Neuronal stem cell (in vitro differentiated cells): ENCODE measurements around the gene GRAP.
"Not testable (repeated sequence)": the region's sequence is repeated elsewhere in the genome, so short reads cannot be mapped to it uniquely, and the experiment has no call there.

Experiments used
- DNase-seq: peaks from one replicate; pipeline ENCODE4 v3.0.0-alpha.2; 2013; ENCODE audit warnings: low spot score
- H2AFZ ChIP-seq: one replicate; pipeline ENCODE4 v1.6.1; 2013; ENCODE audit warnings: mild to moderate bottlenecking, low read length, inconsistent platforms
- H2AK5ac ChIP-seq: 2 replicates; pipeline ENCODE4 v1.6.1; 2013; ENCODE audit warnings: low read depth, mild to moderate bottlenecking, inconsistent platforms, low read length, moderate library complexity, mixed read lengths
- H2BK120ac ChIP-seq: 2 replicates; pipeline ENCODE4 v1.6.1; 2013; ENCODE audit warnings: low read depth, mild to moderate bottlenecking, inconsistent platforms, low read length, moderate library complexity, mixed read lengths
- H2BK12ac ChIP-seq: one replicate; pipeline ENCODE4 v1.6.1; 2013; ENCODE audit warnings: low read length, inconsistent platforms
- H2BK15ac ChIP-seq: 2 replicates; pipeline ENCODE4 v1.6.1; 2013; ENCODE audit warnings: mild to moderate bottlenecking, low read length, inconsistent platforms, mixed read lengths
- H2BK5ac ChIP-seq: one replicate; pipeline ENCODE4 v1.6.1; 2013; ENCODE audit warnings: inconsistent platforms, mild to moderate bottlenecking, low read length, moderate library complexity
- H3K14ac ChIP-seq: one replicate; pipeline ENCODE4 v1.6.1; 2013; ENCODE audit warnings: low read length, inconsistent platforms
- H3K18ac ChIP-seq: 2 replicates; pipeline ENCODE4 v1.6.1; 2013; ENCODE audit warnings: low read length, inconsistent platforms
- H3K23ac ChIP-seq: 2 replicates; pipeline ENCODE4 v1.6.1; 2013; ENCODE audit warnings: low read depth, mild to moderate bottlenecking, mixed read lengths, low read length, inconsistent platforms; ENCODE audit not compliant: poor library complexity
- H3K27ac ChIP-seq: replicated peaks from 3 replicates; pipeline ENCODE4 v1.5.1; 2013; ENCODE audit warnings: low read length, inconsistent platforms
- H3K27me3 ChIP-seq, 3 experiments: 2 replicates each; pipeline ENCODE4 v1.6.1; 2013; ENCODE audit warnings: low read length in 3 of 3, mild to moderate bottlenecking in 2 of 3, inconsistent platforms in 1 of 3, low read depth in 1 of 3, mixed read lengths in 1 of 3, moderate library complexity in 1 of 3; ENCODE audit not compliant: control insufficient read depth in 3 of 3, insufficient read depth in 3 of 3
- H3K36me3 ChIP-seq, 2 donors: replicated peaks in 1 of 2; 2 replicates each; pipeline ENCODE4 v1.6.1; 2013; ENCODE audit warnings: low read length in 2 of 2; ENCODE audit not compliant: control insufficient read depth in 2 of 2, insufficient read depth in 2 of 2
- H3K4ac ChIP-seq: 2 replicates; pipeline ENCODE4 v1.6.1; 2013; ENCODE audit warnings: inconsistent platforms, mild to moderate bottlenecking, low read length, moderate library complexity
- H3K4me1 ChIP-seq, 2 donors: 1 replicate in 1 of 2; 2 replicates in 1 of 2; pipeline ENCODE4 v1.6.1; 2013; ENCODE audit warnings: low read length in 2 of 2, low read depth in 1 of 2; ENCODE audit not compliant: control insufficient read depth in 2 of 2, insufficient read depth in 1 of 2
- H3K4me2 ChIP-seq: one replicate; pipeline ENCODE4 v1.6.1; 2013; ENCODE audit warnings: mild to moderate bottlenecking, low read length, inconsistent platforms; ENCODE audit not compliant: insufficient read depth, poor library complexity, severe bottlenecking
- H3K4me3 ChIP-seq, 2 donors: 2 replicates each; pipeline ENCODE4 v1.5.1; 2013; ENCODE audit warnings: low read length in 2 of 2, mild to moderate bottlenecking in 2 of 2, inconsistent platforms in 1 of 2, moderate library complexity in 1 of 2
- H3K79me1 ChIP-seq: one replicate; pipeline ENCODE4 v1.6.1; 2013; ENCODE audit warnings: low read depth, mild to moderate bottlenecking, inconsistent platforms, low read length, moderate library complexity
- H3K9ac ChIP-seq: one replicate; pipeline ENCODE4 v1.6.1; 2013; ENCODE audit warnings: mild to moderate bottlenecking, low read depth, low read length, inconsistent platforms; ENCODE audit not compliant: poor library complexity
- H3K9me3 ChIP-seq, 2 donors: replicated peaks in 1 of 2; 2 replicates each; pipeline versions ENCODE3 to v1.6.1; 2013; ENCODE audit warnings: low read length in 2 of 2, mild to moderate bottlenecking in 2 of 2, inconsistent platforms in 1 of 2, low read depth in 1 of 2, mixed read lengths in 1 of 2, moderate library complexity in 1 of 2; ENCODE audit not compliant: control insufficient read depth in 2 of 2, insufficient read depth in 1 of 2
- H4K8ac ChIP-seq: one replicate; pipeline ENCODE4 v1.6.1; 2013; ENCODE audit warnings: low read depth, mild to moderate bottlenecking, inconsistent platforms, low read length, moderate library complexity
- H4K91ac ChIP-seq: one replicate; pipeline ENCODE4 v1.6.1; 2013; ENCODE audit warnings: low read length, low read depth, mild to moderate bottlenecking, inconsistent platforms; ENCODE audit not compliant: poor library complexity
- WGBS, 2 donors: extraction: QIAGEN DNeasy Blood & Tissue Kit; methylation state at CpG; one replicate each; pipeline ENCODE4 v1.1.7; 2013; ENCODE audit warnings: missing lambda C conversion rate in 2 of 2, mixed read lengths in 1 of 2; ENCODE audit not compliant: insufficient read length in 2 of 2, insufficient replicate concordance in 1 of 2; ENCODE audit errors: extremely low coverage in 2 of 2; 5-methylcytosine and 5-hydroxymethylcytosine counted together

The GRAP gene

DNA sequence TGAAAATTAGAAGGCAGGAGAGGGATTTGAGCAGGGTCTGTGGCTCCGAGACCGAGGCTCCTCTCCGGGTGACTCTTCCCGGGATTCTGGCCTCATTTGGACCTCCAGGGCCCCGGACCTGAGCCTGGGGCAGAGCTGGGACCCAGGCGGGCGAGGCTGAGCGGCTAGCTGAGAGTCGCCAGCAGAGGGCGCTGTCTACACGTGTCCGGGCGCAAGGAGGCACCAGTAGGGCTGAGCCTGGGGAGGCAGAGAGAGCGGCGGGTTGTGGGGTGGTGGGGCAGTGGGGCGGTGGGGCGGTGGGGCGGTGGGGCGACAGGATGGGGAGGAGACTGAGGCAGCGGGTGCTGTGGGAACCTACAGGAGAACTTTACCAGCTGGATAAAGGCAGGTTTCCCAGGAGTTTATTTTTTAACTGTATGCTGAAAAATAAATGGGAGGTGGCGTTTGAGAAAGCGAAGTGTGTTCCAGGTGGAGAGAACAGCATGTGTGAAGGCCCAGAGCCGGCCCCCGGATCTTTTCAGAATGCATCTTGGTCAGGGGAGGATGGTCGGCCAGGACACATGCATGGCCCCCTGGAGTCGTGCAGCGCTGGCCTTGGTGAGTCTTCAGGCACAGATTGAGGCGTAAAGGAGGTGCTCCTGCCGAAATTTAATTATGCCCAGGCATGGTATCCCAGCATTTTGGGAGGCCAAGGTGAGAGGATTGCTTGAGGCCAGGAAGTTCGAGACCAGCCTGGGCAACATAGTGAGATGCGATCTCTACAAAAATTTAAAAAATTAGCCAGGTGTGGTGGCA, 29.8 kb upstream of the GRAP start:
- H3K23ac ChIP-seq, H2BK120ac ChIP-seq, H3K4me1 ChIP-seq, H4K8ac ChIP-seq, DNase-seq, H3K79me1 ChIP-seq, H2BK5ac ChIP-seq, H4K91ac ChIP-seq, H3K27ac ChIP-seq, H2BK12ac ChIP-seq, H2AFZ ChIP-seq, H2AK5ac ChIP-seq, H3K4ac ChIP-seq, H3K14ac ChIP-seq, H3K27me3 ChIP-seq, H3K9ac ChIP-seq, H3K9me3 ChIP-seq, H3K18ac ChIP-seq, H3K36me3 ChIP-seq, H3K4me3 ChIP-seq, H2BK15ac ChIP-seq, H3K4me2 ChIP-seq: not testable (repeated sequence)
- no CpG with 5 or more reads among the region's 31 CpGs for WGBS, 2 donors

- not testable (repeated sequence) for H3K4me3 ChIP-seq, H3K27me3 ChIP-seq, H3K36me3 ChIP-seq, H3K4me1 ChIP-seq, H2AK5ac ChIP-seq, H2BK5ac ChIP-seq, H3K23ac ChIP-seq, H3K4me2 ChIP-seq, H2BK120ac ChIP-seq, H2AFZ ChIP-seq, H2BK15ac ChIP-seq, H3K27ac ChIP-seq, H3K9me3 ChIP-seq, H3K79me1 ChIP-seq, H3K14ac ChIP-seq, H3K18ac ChIP-seq, H4K8ac ChIP-seq, H4K91ac ChIP-seq, H3K9ac ChIP-seq, H3K4ac ChIP-seq, DNase-seq, H2BK12ac ChIP-seq
- WGBS, 2 donors = no CpG with 5 or more reads among the region's 34 CpGs
Observed at GRCh38 chr17:19070318-19071168, 23.8 kb upstream of the GRAP start.

DNA sequence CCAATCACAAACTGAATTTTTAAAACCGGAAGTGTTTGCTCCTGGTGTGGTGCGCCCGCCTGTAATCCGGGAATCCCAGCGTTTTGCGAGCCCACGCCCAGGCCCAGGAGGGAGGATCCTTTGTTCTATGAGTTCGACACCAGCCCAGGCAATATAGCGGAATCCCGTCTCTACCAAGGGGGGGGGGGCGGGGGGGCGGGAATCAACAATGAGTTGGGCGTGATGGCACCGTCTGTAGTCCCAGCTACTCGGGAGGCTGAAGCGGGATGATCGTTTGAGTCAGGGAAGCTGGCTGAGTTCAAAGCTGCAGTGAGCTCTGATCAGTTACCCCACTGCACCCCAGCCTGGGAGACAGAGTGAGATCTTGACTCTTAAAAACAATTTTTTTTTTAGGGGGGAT, 17.6 kb upstream of the GRAP start:
- H3K4me2 ChIP-seq, H2BK5ac ChIP-seq, H2AK5ac ChIP-seq, H2AFZ ChIP-seq, H4K91ac ChIP-seq, H3K23ac ChIP-seq, H3K27me3 ChIP-seq, H4K8ac ChIP-seq, H3K18ac ChIP-seq, H3K14ac ChIP-seq, H2BK12ac ChIP-seq, H3K4me3 ChIP-seq, H3K9me3 ChIP-seq, DNase-seq, H3K36me3 ChIP-seq, H2BK15ac ChIP-seq, H3K79me1 ChIP-seq, H3K4ac ChIP-seq, H3K9ac ChIP-seq, H3K4me1 ChIP-seq, H3K27ac ChIP-seq, H2BK120ac ChIP-seq: not testable (repeated sequence)
- WGBS, 2 donors = no CpG with 5 or more reads among the region's 17 CpGs

DNA sequence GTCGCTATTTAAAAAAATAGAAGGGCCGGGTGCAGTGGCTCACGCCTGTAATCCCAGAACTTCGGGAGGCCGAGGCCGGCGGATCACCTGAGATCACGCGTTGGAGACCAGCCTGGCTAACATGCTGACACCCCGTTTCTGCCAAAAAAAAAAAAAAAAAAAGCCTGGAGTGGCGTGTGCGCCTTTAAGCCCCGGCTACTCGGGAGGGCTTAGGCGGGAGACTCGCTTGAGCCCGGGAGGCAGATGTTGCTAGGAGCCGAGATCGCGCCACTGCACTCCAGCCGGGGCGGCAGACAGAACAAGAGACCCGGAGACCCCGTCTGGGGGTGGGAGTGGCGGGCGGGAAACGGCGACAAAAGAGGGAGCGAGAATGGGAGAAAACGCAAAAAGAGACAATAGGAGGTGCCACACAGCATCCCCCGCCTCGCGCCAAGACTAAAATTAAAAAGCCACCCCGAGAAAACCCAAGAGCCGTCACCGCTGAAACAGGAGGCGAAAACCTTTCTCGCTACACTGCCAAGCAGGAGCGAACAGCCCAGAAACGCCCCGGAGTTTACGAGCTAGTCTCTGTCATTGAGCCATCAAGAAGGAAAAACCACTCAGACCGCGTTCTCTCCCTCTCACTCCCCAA, 16.7 kb upstream of the GRAP start:
- not testable (repeated sequence) for H3K4me1 ChIP-seq, H2BK15ac ChIP-seq, H2AFZ ChIP-seq, H3K9ac ChIP-seq, H2BK120ac ChIP-seq, H3K9me3 ChIP-seq, H3K27me3 ChIP-seq, H3K4ac ChIP-seq, H2BK12ac ChIP-seq, H2BK5ac ChIP-seq, H3K23ac ChIP-seq, H3K4me3 ChIP-seq, H4K91ac ChIP-seq, H4K8ac ChIP-seq, H3K79me1 ChIP-seq, H3K18ac ChIP-seq, DNase-seq, H3K14ac ChIP-seq, H2AK5ac ChIP-seq, H3K36me3 ChIP-seq
- no CpG with 5 or more reads among the region's 44 CpGs for WGBS, 2 donors
- peak overlapping the region; percentile 67 for H3K27ac ChIP-seq
- H3K4me2 ChIP-seq = peak overlapping the region; percentile 11
